Smooth muscle cell (in vitro differentiated cells): ENCODE measurements around the gene AFF3. TPM values are rescaled to one million over a fixed set of nuclear protein-coding genes. Genes with fewer than 3 reads are reported as not detected.

Experiments
- DNase-seq: peaks from one replicate; lab custom pipeline; 2025; ENCODE audit not compliant: unreplicated experiment; lab: John Stamatoyannopoulos, UW
- H2AFZ ChIP-seq: fragments of 200-600 bp; sonication (generic); 2 replicates; pipeline ENCODE4 v1.6.0; 2016; ENCODE audit warnings: antibody characterized with exemption, low read depth, mild to moderate bottlenecking
- H3F3A ChIP-seq: fragments of 200-600 bp; sonication (generic); 2 replicates; pipeline ENCODE4 v1.6.0; 2017; ENCODE audit warnings: antibody characterized with exemption, low read depth
- H3K27ac ChIP-seq: fragments of 200-600 bp; sonication (generic); 2 replicates; pipeline ENCODE4 v1.5.1; 2016; ENCODE audit warnings: low read depth, mild to moderate bottlenecking
- H3K27me3 ChIP-seq: fragments of 200-600 bp; sonication (generic); 2 replicates; pipeline ENCODE4 v1.6.1; 2016; ENCODE audit warnings: low read depth, mild to moderate bottlenecking
- H3K36me3 ChIP-seq: fragments of 200-600 bp; sonication (generic); 2 replicates; pipeline ENCODE4 v1.5.1; 2016; ENCODE audit warnings: low read depth
- H3K4me1 ChIP-seq: fragments of 200-600 bp; sonication (generic); 2 replicates; pipeline ENCODE4 v1.5.1; 2016; ENCODE audit warnings: low read depth
- H3K4me2 ChIP-seq: fragments of 200-600 bp; sonication (generic); 2 replicates; pipeline ENCODE4 v1.6.0; 2016; ENCODE audit warnings: mild to moderate bottlenecking
- H3K4me3 ChIP-seq: fragments of 200-600 bp; sonication (generic); 2 replicates; pipeline ENCODE4 v1.5.1; 2016; ENCODE audit warnings: mild to moderate bottlenecking
- H3K79me2 ChIP-seq: fragments of 200-600 bp; sonication (generic); 2 replicates; pipeline ENCODE4 v1.6.0; 2016; ENCODE audit warnings: low read depth, mild to moderate bottlenecking
- H3K9ac ChIP-seq: fragments of 200-600 bp; sonication (generic); 2 replicates; pipeline ENCODE4 v1.6.0; 2016; ENCODE audit warnings: low read depth
- H3K9me3 ChIP-seq: fragments of 200-600 bp; sonication (generic); replicated peaks from 2 replicates; pipeline ENCODE4 v1.5.1; 2016; ENCODE audit warnings: low read depth
- H4K20me1 ChIP-seq: fragments of 200-600 bp; sonication (generic); 2 replicates; pipeline ENCODE4 v1.6.0; 2016; ENCODE audit warnings: low read depth
- CTCF ChIP-seq: fragments of 200-600 bp; sonication (generic); IDR thresholded peaks from 2 replicates; pipeline ENCODE4 v1.5.1; 2017; ENCODE audit warnings: borderline replicate concordance, mild to moderate bottlenecking, antibody characterized with exemption; ENCODE audit not compliant: insufficient read depth, poor library complexity, severe bottlenecking
- whole genome bisulfite sequencing: methylation state at CpG from one replicate; pipeline ENCODE4 v1.1.7; 2016; ENCODE audit warnings: low lambda C conversion rate; 5-methylcytosine and 5-hydroxymethylcytosine counted together
- polyA plus RNA-seq: library from polyadenylated mRNA; unstranded; fragments of >200 nt; fragmentation: Nextera tagmentation; extraction: Ambion mirVana; gene quantifications from 2 replicates; pipeline ENCODE4 v1.2.1, GENCODE V29; 2016
- total RNA-seq: library from RNA; depleted of rRNA; stranded (reverse); fragments of >200 nt; gene quantifications from 2 replicates; pipeline ENCODE4 v1.2.3, GENCODE V29; 2014

Gene AFF3
- total and polyA plus RNA-seq, 2 experiments from 2014 or later: 0.27 to 0.39 TPM

- H2AFZ ChIP-seq: no peak overlapping the region
- peaks cover 50% of the 10 kb centered on the region for H3K27me3 ChIP-seq
- H3K27ac ChIP-seq: no peak overlapping the region
- no peaks in the 10 kb centered on the region for H3K79me2 ChIP-seq
- H3K9ac ChIP-seq: no peak overlapping the region
- H3K4me1 ChIP-seq: peaks cover 16% of the 10 kb centered on the region
- no peaks in the 10 kb centered on the region for H3F3A ChIP-seq
- no peaks in the 10 kb centered on the region for H3K9me3 ChIP-seq
- no peak overlapping the region for H3K4me3 ChIP-seq
- TF ChIP-seq CTCF: no peak
- no peaks in the 10 kb centered on the region for H3K36me3 ChIP-seq
- no peaks in the 10 kb centered on the region for H4K20me1 ChIP-seq
- no peak for DNase-seq
- no peak overlapping the region for H3K4me2 ChIP-seq
- 72% methylated on average over 3 of the region's 3 CpGs for WGBS
Observed at GRCh38 chr2:99974682-99975375, 167.6 kb downstream of the AFF3 start.

- Histone ChIP-seq H3K27ac (no peak overlapping the region), H3K36me3 (no peaks in the 10 kb centered on the region), H3K9ac (peak overlapping the region; percentile 7), H3K4me3 (no peak overlapping the region), H3K4me1 (peaks cover 16% of the 10 kb centered on the region), H3K4me2 (no peak overlapping the region), H4K20me1 (no peaks in the 10 kb centered on the region), H3K79me2 (no peaks in the 10 kb centered on the region), H3F3A (no peaks in the 10 kb centered on the region), H3K27me3 (peaks cover 51% of the 10 kb centered on the region), H2AFZ (no peak overlapping the region), H3K9me3 (no peaks in the 10 kb centered on the region)
- TF ChIP-seq CTCF: no peak
- 46% methylated on average over 6 of the region's 6 CpGs for WGBS
- DNase-seq: no peak
Observed at GRCh38 chr2:99974275-99974674, 168.1 kb downstream of the AFF3 start.

GRCh38 chr2:99971326-99971900 lies 171.0 kb downstream of the AFF3 start:
- Histone ChIP-seq H3K9ac (no peak overlapping the region), H3K4me1 (peaks cover 16% of the 10 kb centered on the region), H3K36me3 (no peaks in the 10 kb centered on the region), H3K27me3 (peaks cover 63% of the 10 kb centered on the region), H3K4me3 (no peak overlapping the region), H3K27ac (no peak overlapping the region), H3K9me3 (no peaks in the 10 kb centered on the region), H2AFZ (no peak overlapping the region), H3F3A (no peaks in the 10 kb centered on the region), H3K79me2 (no peaks in the 10 kb centered on the region), H3K4me2 (no peak overlapping the region), H4K20me1 (no peaks in the 10 kb centered on the region)
- no peak for TF ChIP-seq CTCF
- no peak for DNase-seq
- 90% methylated on average over 3 of the region's 3 CpGs for WGBS
